G401 (cell line): ENCODE measurements around the gene PTPN14. TPM values are rescaled to one million over a fixed set of nuclear protein-coding genes. Genes with fewer than 3 reads are reported as not detected.

ENCODE experiments used
- DNase-seq: peaks from one replicate; pipeline ENCODE4 v3.0.0-alpha.2; 2015; ENCODE audit warnings: low spot score
- in situ Hi-C: cut with HindIII; loops from 2 replicates; pipeline ENCODE4 v1.10.0; 2016; ENCODE audit warnings: low sequenced_read_pairs, mixed read lengths
- total RNA-seq: library from RNA; depleted of rRNA; stranded (reverse); fragments of >200 nt; shearing (Covaris generic); gene quantifications from 2 replicates; pipeline ENCODE4 v1.2.3, GENCODE V29; 2014

Gene PTPN14
- total RNA-seq, 1 experiment from 2014 or later, result 9.7 TPM

- in situ Hi-C loops, result no loop called here
- DNase-seq, result no peak
Observed at GRCh38 chr1:214422137-214422671, 129.2 kb downstream of the PTPN14 start.

- in situ Hi-C loops, result no loop called here
- no peak for DNase-seq
Observed at GRCh38 chr1:214420833-214421232, 130.6 kb downstream of the PTPN14 start.

- DNase-seq, result no peak
- in situ Hi-C loops, result no loop called here
Observed at GRCh38 chr1:214420341-214420740, 131.1 kb downstream of the PTPN14 start.

GRCh38 chr1:214419650-214420049 lies 131.8 kb downstream of the PTPN14 start:
- DNase-seq, result no peak
- in situ Hi-C loops, result no loop called here

- no peak for DNase-seq
- in situ Hi-C loops, result no loop called here
Observed at GRCh38 chr1:214418391-214418790, 133.0 kb downstream of the PTPN14 start.

GRCh38 chr1:214417545-214418210 lies 133.7 kb downstream of the PTPN14 start:
- no peak for DNase-seq
- in situ Hi-C loops, result no loop called here

- no peak for DNase-seq
- in situ Hi-C loops, result no loop called here
Observed at GRCh38 chr1:214416858-214417257, 134.5 kb downstream of the PTPN14 start.

- DNase-seq, result no peak
- in situ Hi-C loops, result no loop called here
Observed at GRCh38 chr1:214416417-214416816, 135.0 kb downstream of the PTPN14 start.

GRCh38 chr1:214415131-214415530 lies 136.3 kb downstream of the PTPN14 start:
- in situ Hi-C loops, result no loop called here
- no peak for DNase-seq

- in situ Hi-C loops, result no loop called here
- no peak for DNase-seq
Observed at GRCh38 chr1:214414691-214415090, 136.7 kb downstream of the PTPN14 start.

- no peak for DNase-seq
- in situ Hi-C loops, result no loop called here
Observed at GRCh38 chr1:214413315-214413714, 138.1 kb downstream of the PTPN14 start.

GRCh38 chr1:214404571-214405213 lies 146.7 kb downstream of the PTPN14 start:
- in situ Hi-C loops, result no loop called here
- no peak for DNase-seq

- in situ Hi-C loops, result no loop called here
- no peak for DNase-seq
Observed at GRCh38 chr1:214404154-214404553, 147.2 kb downstream of the PTPN14 start.

GRCh38 chr1:214403431-214403830 lies 148.0 kb downstream of the PTPN14 start:
- DNase-seq, result no peak
- in situ Hi-C loops, result no loop called here

GRCh38 chr1:214402613-214403083 lies 148.8 kb downstream of the PTPN14 start:
- no peak for DNase-seq
- in situ Hi-C loops, result no loop called here

- no peak for DNase-seq
- in situ Hi-C loops, result no loop called here
Observed at GRCh38 chr1:214401666-214402065, 149.7 kb downstream of the PTPN14 start.

GRCh38 chr1:214400131-214400530 lies 151.3 kb downstream of the PTPN14 start:
- no peak for DNase-seq

GRCh38 chr1:214398490-214398889 lies 152.9 kb downstream of the PTPN14 start:
- in situ Hi-C loops, result no loop called here

More at GRCh38 chr1:214400131-214400530, 151.3 kb downstream of the PTPN14 start:
- in situ Hi-C loops, result no loop called here

GRCh38 chr1:214397497-214397896 lies 153.9 kb downstream of the PTPN14 start:
- no peak for DNase-seq

More at GRCh38 chr1:214398490-214398889, 152.9 kb downstream of the PTPN14 start:
- no peak for DNase-seq

GRCh38 chr1:214396330-214396729 lies 155.1 kb downstream of the PTPN14 start:
- in situ Hi-C loops, result no loop called here
- DNase-seq, result no peak

More at GRCh38 chr1:214397497-214397896, 153.9 kb downstream of the PTPN14 start:
- in situ Hi-C loops, result no loop called here
